Measurements from ENCODE around the gene ZMYND19. TPM values are rescaled to one million over a fixed set of nuclear protein-coding genes. Genes with fewer than 3 reads are reported as not detected.
A peak's percentile ranks its signal among the peaks of the same experiment; 100 is the strongest.

The ZMYND19 gene
- total RNA-seq (2021; fragmentation: NEBNext Ultra II Directional; extraction: Animal tissue kit (Norgen Biotek cat#: 25700)) (58.5 and 58.7 TPM in 2 replicates), polyA plus RNA-seq (2011; rRNA removed) (42.4 and 54.0 TPM in 2 replicates), polyA minus RNA-seq (2011; rRNA and poly(A)+ RNA removed) (21.5 and 21.8 TPM in 2 replicates)
- polyA plus RNA-seq (2011; cell fraction: cytosol; rRNA removed), result 52.3 TPM
- polyA plus RNA-seq (2011; cell fraction: nucleus; rRNA removed), result 115 TPM
- polyA plus RNA-seq (2012, experiment 1 of 2), result 39.3 to 52.7 TPM (median 47.8 TPM) in 4 replicates
- 48.7 TPM for polyA plus RNA-seq (2012, experiment 2 of 2)
- 33.0 TPM for polyA plus RNA-seq (2013, experiment 1 of 2)
- polyA plus RNA-seq (2013, experiment 2 of 2), result 34.1 TPM
- polyA minus RNA-seq (2011; cell fraction: cytosol; rRNA and poly(A)+ RNA removed), result 23.3 TPM
- 31.8 TPM for polyA minus RNA-seq (2011; cell fraction: nucleus; rRNA and poly(A)+ RNA removed)
- long read RNA-seq, experiment 1, transcript ZMYND19-201 (6 exons, 1,375 nt), result major isoform, 21 of 36 reads
- long read RNA-seq, experiment 1, partial matches to known transcripts, result 9 of 36 reads
- long read RNA-seq, experiment 1, other reads (novel, unspliced or antisense), result 6 of 36 reads
- long read RNA-seq, experiment 2, partial matches to known transcripts, result 5 of 5 reads
- long read RNA-seq, experiment 2, other reads (novel, unspliced or antisense), result 0 of 5 reads

- FAIRE-seq, result no peak
- Histone ChIP-seq H2AK5ac (ENCODE audit: low read depth, low read length) (0 out of 2 replicates have a peak within 1 kb of the TSS, but pooled peaks have one; percentile 39), H3K14ac (ENCODE audit: insufficient read length) (no peak within 1 kb of the TSS), H3K23ac (ENCODE audit: insufficient read length) (no peak within 1 kb of the TSS), H4K8ac (ENCODE audit: extremely low read depth, insufficient read depth, low read length) (peak within 1 kb of the TSS; percentile 84), H4K91ac (replicated peaks; ENCODE audit: insufficient read length, low read length) (no peak within 1 kb of the TSS), H3K4me2 (ENCODE audit: insufficient read depth in 1 of 2, low read depth in 2 of 2, low read length in 2 of 2) (peak within 1 kb of the TSS; percentile 91 to 99), H2BK15ac (ENCODE audit: low read length) (no peak within 1 kb of the TSS), H3K4me1 (replicated peaks in 1 of 4; ENCODE audit: control insufficient read depth in 3 of 4, insufficient read depth in 4 of 4, low read length in 3 of 4) (peaks cover 0 to 7% (median 5%) of the 10 kb centered on the region in 4 experiments; a peak in 5 of 7 replicates), H3K27ac (ENCODE audit: low read depth, low read length) (peak within 1 kb of the TSS; percentile 45; the same call in 1 of the 2 replicates), H3K79me1 (ENCODE audit: low read depth, low read length) (peaks cover 18% of the 10 kb centered on the region), H3K4me3 (ENCODE audit: extremely low read depth in 1 of 4, insufficient read depth in 2 of 4, low read depth in 3 of 4, low read length in 4 of 4) (peak within 1 kb of the TSS; percentile 82 to 96 (median 86)), H3K79me2 (ENCODE audit: control insufficient read depth in 1 of 2, insufficient read depth in 2 of 2, low read length in 2 of 2) (peaks cover 0 to 22% of the 10 kb centered on the region in 2 experiments; a peak in 2 of 4 replicates), H4K5ac (ENCODE audit: insufficient read length, low read depth, low read length) (no peak within 1 kb of the TSS), H4K20me1 (replicated peaks in 1 of 2; ENCODE audit: control insufficient read depth in 1 of 2, insufficient read depth in 2 of 2, low read length in 2 of 2) (peaks cover 17 to 24% of the 10 kb centered on the region in 2 experiments), H3K4ac (replicated peaks; ENCODE audit: insufficient read length, low read depth, low read length) (peak within 1 kb of the TSS; percentile 75), H3K36me3 (ENCODE audit: control insufficient read depth in 2 of 4, insufficient read depth in 4 of 4, low read length in 3 of 4) (peaks cover 23 to 30% (median 25%) of the 10 kb centered on the region in 4 experiments), H3K56ac (replicated peaks; ENCODE audit: insufficient read length, low read depth, low read length) (no peak within 1 kb of the TSS), H3K27me3 (replicated peaks in 1 of 4; ENCODE audit: control insufficient read depth in 3 of 4, extremely low read depth in 1 of 4, insufficient read depth in 3 of 4, low read length in 3 of 4) (no peaks in the 10 kb centered on the region; a peak in 1 of 7 replicates), H2AFZ (ENCODE audit: low read length) (peak within 1 kb of the TSS; percentile 77; the same call in 1 of the 2 replicates), H2BK20ac (ENCODE audit: low read length) (no peak within 1 kb of the TSS), H2BK5ac (ENCODE audit: low read depth, low read length) (no peak within 1 kb of the TSS), H3K9me3 (ENCODE audit: insufficient read depth in 2 of 2, low read depth in 1 of 2, low read length in 1 of 2) (no peaks in the 10 kb centered on the region), H3K23me2 (ENCODE audit: low read depth, low read length) (peaks cover 8% of the 10 kb centered on the region; the same call in 1 of the 2 replicates), H2BK12ac (ENCODE audit: low read depth, low read length) (no peak within 1 kb of the TSS; the same call in 1 of the 2 replicates), H3K9ac (replicated peaks in 1 of 4; ENCODE audit: extremely low read depth in 1 of 4, low read depth in 3 of 4, low read length in 3 of 4) (peak within 1 kb of the TSS; percentile 66 to 93 (median 74)), H3K18ac (ENCODE audit: extremely low read depth, low read length) (peak within 1 kb of the TSS; percentile 38), H2BK120ac (replicated peaks; ENCODE audit: low read depth, low read length) (no peak within 1 kb of the TSS)
- WGBS, 2 experiments (ENCODE audit: extremely low coverage in 1 of 2, insufficient coverage in 1 of 2, insufficient read length in 1 of 2, insufficient replicate concordance in 2 of 2, low coverage in 1 of 2, low lambda C conversion rate in 2 of 2, missing lambda C conversion rate in 1 of 2), result 2% methylated on average over 20 of the region's 113 CpGs; no CpG with 5 or more reads in 1 of the 2 experiments
- CTCF ChIA-PET (ENCODE audit: partially characterized antibody), result interaction anchor here (0.6 to 1.5 kb wide), 6 partner anchors 9 to 99 kb away, joined by 3 to 5 read pairs (median 4); partner anchors contain the start of gene ARRDC1
- POLR2A ChIA-PET (ENCODE audit: partially characterized antibody), result interaction anchor here (0.8 to 6.2 kb wide), 9 partner anchors 9 to 76 kb away, joined by 3 to 45 read pairs (median 4); partner anchors contain the start of genes DPH7 and EHMT1
- peak in 1 of 2 experiments; percentile 94 for DNase-seq (ENCODE audit: low read depth in 1 of 2, low spot score in 2 of 2)
- TF ChIP-seq YY1 (IDR thresholded peaks at IDR 0.05; ENCODE audit: low read depth, low read length), result no peak
- TF ChIP-seq NRF1 (IDR thresholded peaks at IDR 0.05; ENCODE audit: low read depth, low read length), result peak; percentile 35; the same call in 1 of the 2 replicates
- peak; percentile 77; the same call in 1 of the 2 replicates for TF ChIP-seq FOSL1 (IDR thresholded peaks at IDR 0.05; ENCODE audit: insufficient read depth, low read depth, low read length)
- no peak for TF ChIP-seq RNF2 (IDR thresholded peaks at IDR 0.05; ENCODE audit: borderline replicate concordance, low read depth, low read length, missing control alignments, poor library complexity, severe bottlenecking)
- peak; percentile 80 for TF ChIP-seq TAF1 (IDR thresholded peaks at IDR 0.05; ENCODE audit: low read depth, low read length)
- peak; percentile 67 for TF ChIP-seq PHF8 (conservative IDR thresholded peaks at IDR 0.05; ENCODE audit: low read depth, low read length)
- TF ChIP-seq CREB1 (IDR thresholded peaks at IDR 0.05), result peak; percentile 85
Measured at GRCh38 chr9:137590469-137591383, at the start of gene ZMYND19. TSS of gene ZMYND19 (minus strand) at chr9:137590512. CDS start at chr9:137590263, 249 bp downstream.

All from H1 (cell line).